IPS-15b (cell line): ENCODE results near the gene HDLBP.
A peak's percentile ranks its signal among the peaks of the same experiment; 100 is the strongest.

ENCODE experiments used
- H3K27me3 ChIP-seq: one replicate; pipeline ENCODE4 v1.6.1; 2013; ENCODE audit warnings: low read length; ENCODE audit not compliant: control insufficient read depth, insufficient read depth
- H3K36me3 ChIP-seq: one replicate; pipeline ENCODE4 v1.6.1; 2013; ENCODE audit warnings: low read length; ENCODE audit not compliant: control insufficient read depth, insufficient read depth
- H3K4me1 ChIP-seq: one replicate; pipeline ENCODE4 v1.6.1; 2013; ENCODE audit warnings: mild to moderate bottlenecking, low read length; ENCODE audit not compliant: control insufficient read depth, insufficient read depth
- H3K4me3 ChIP-seq: one replicate; pipeline ENCODE4 v1.5.1; 2013; ENCODE audit warnings: low read depth, low read length
- H3K9ac ChIP-seq: one replicate; pipeline ENCODE4 v1.6.1; 2013; ENCODE audit warnings: low read depth, mild to moderate bottlenecking, low read length
- H3K9me3 ChIP-seq: one replicate; pipeline ENCODE4 v1.6.1; 2013; ENCODE audit warnings: mild to moderate bottlenecking, low read length; ENCODE audit not compliant: control insufficient read depth, insufficient read depth

The HDLBP gene

GRCh38 chr2:241313543-241314095 is 1.9 kb downstream of the HDLBP start:
- H3K9ac ChIP-seq, result peak overlapping the region; percentile 100
- H3K4me3 ChIP-seq, result peak overlapping the region; percentile 98
- H3K9me3 ChIP-seq, result no peaks in the 10 kb centered on the region
- peaks cover 2% of the 10 kb centered on the region for H3K36me3 ChIP-seq
- no peaks in the 10 kb centered on the region for H3K27me3 ChIP-seq
- H3K4me1 ChIP-seq, result peaks cover 27% of the 10 kb centered on the region

GRCh38 chr2:241312082-241312481 is 3.4 kb downstream of the HDLBP start:
- no peak overlapping the region for H3K4me3 ChIP-seq

GRCh38 chr2:241310917-241311566 is 4.4 kb downstream of the HDLBP start:
- no peaks in the 10 kb centered on the region for H3K9me3 ChIP-seq
- H3K27me3 ChIP-seq, result no peaks in the 10 kb centered on the region
- H3K9ac ChIP-seq, result no peak overlapping the region
- H3K4me1 ChIP-seq, result peaks cover 23% of the 10 kb centered on the region
- H3K4me3 ChIP-seq, result no peak overlapping the region
- peaks cover under 1% of the 10 kb centered on the region for H3K36me3 ChIP-seq

More at GRCh38 chr2:241312082-241312481, 3.4 kb downstream of the HDLBP start:
- Histone ChIP-seq H3K27me3 (no peaks in the 10 kb centered on the region), H3K36me3 (peaks cover 2% of the 10 kb centered on the region), H3K9ac (no peak overlapping the region), H3K4me1 (peaks cover 23% of the 10 kb centered on the region), H3K9me3 (no peaks in the 10 kb centered on the region)

- H3K36me3 ChIP-seq, result no peaks in the 10 kb centered on the region
- H3K9ac ChIP-seq, result no peak overlapping the region
- no peaks in the 10 kb centered on the region for H3K27me3 ChIP-seq
- H3K9me3 ChIP-seq, result no peaks in the 10 kb centered on the region
- no peak overlapping the region for H3K4me3 ChIP-seq
- H3K4me1 ChIP-seq, result peaks cover 23% of the 10 kb centered on the region
Measured at GRCh38 chr2:241309684-241310117, 5.8 kb downstream of the HDLBP start.

GRCh38 chr2:241308832-241309500 is 6.5 kb downstream of the HDLBP start:
- H3K4me1 ChIP-seq, result peaks cover 23% of the 10 kb centered on the region
- no peak overlapping the region for H3K4me3 ChIP-seq
- H3K27me3 ChIP-seq, result no peaks in the 10 kb centered on the region
- no peaks in the 10 kb centered on the region for H3K9me3 ChIP-seq
- H3K9ac ChIP-seq, result no peak overlapping the region
- H3K36me3 ChIP-seq, result no peaks in the 10 kb centered on the region

GRCh38 chr2:241308267-241308666 is 7.2 kb downstream of the HDLBP start:
- no peak overlapping the region for H3K4me3 ChIP-seq
- no peak overlapping the region for H3K9ac ChIP-seq
- peaks cover 19% of the 10 kb centered on the region for H3K4me1 ChIP-seq
- no peaks in the 10 kb centered on the region for H3K27me3 ChIP-seq
- H3K36me3 ChIP-seq, result no peaks in the 10 kb centered on the region
- H3K9me3 ChIP-seq, result no peaks in the 10 kb centered on the region

- Histone ChIP-seq H3K9me3 (no peaks in the 10 kb centered on the region), H3K9ac (no peak overlapping the region), H3K4me3 (no peak overlapping the region), H3K4me1 (peaks cover 11% of the 10 kb centered on the region), H3K27me3 (no peaks in the 10 kb centered on the region), H3K36me3 (no peaks in the 10 kb centered on the region)
Measured at GRCh38 chr2:241307055-241307454, 8.4 kb downstream of the HDLBP start.

GRCh38 chr2:241304039-241304670 is 11.3 kb downstream of the HDLBP start:
- no peaks in the 10 kb centered on the region for H3K9me3 ChIP-seq
- H3K4me3 ChIP-seq, result no peak overlapping the region
- H3K36me3 ChIP-seq, result no peaks in the 10 kb centered on the region
- no peak overlapping the region for H3K9ac ChIP-seq
- H3K4me1 ChIP-seq, result peaks cover 7% of the 10 kb centered on the region
- no peaks in the 10 kb centered on the region for H3K27me3 ChIP-seq

GRCh38 chr2:241302759-241303651 is 12.5 kb downstream of the HDLBP start:
- no peak overlapping the region for H3K9ac ChIP-seq
- no peaks in the 10 kb centered on the region for H3K27me3 ChIP-seq
- no peaks in the 10 kb centered on the region for H3K9me3 ChIP-seq
- H3K36me3 ChIP-seq, result no peaks in the 10 kb centered on the region
- peaks cover 6% of the 10 kb centered on the region for H3K4me1 ChIP-seq
- H3K4me3 ChIP-seq, result no peak overlapping the region

GRCh38 chr2:241302083-241302482 is 13.4 kb downstream of the HDLBP start:
- Histone ChIP-seq H3K9ac (no peak overlapping the region), H3K36me3 (no peaks in the 10 kb centered on the region), H3K4me1 (peaks cover 3% of the 10 kb centered on the region), H3K4me3 (no peak overlapping the region), H3K9me3 (no peaks in the 10 kb centered on the region), H3K27me3 (no peaks in the 10 kb centered on the region)

GRCh38 chr2:241300000-241300399 is 15.5 kb downstream of the HDLBP start:
- Histone ChIP-seq H3K9me3 (no peaks in the 10 kb centered on the region), H3K4me3 (no peak overlapping the region), H3K4me1 (peaks cover 2% of the 10 kb centered on the region), H3K9ac (no peak overlapping the region), H3K27me3 (no peaks in the 10 kb centered on the region), H3K36me3 (no peaks in the 10 kb centered on the region)
